ENCODE data around the gene TPI1.

GRCh38 chr12:6861391-6861790 lies 5.9 kb upstream of the TPI1 start:
- TF ChIP-seq CTCF (IDR thresholded peaks at IDR 0.05; ENCODE audit: extremely low read depth in 1 of 2, insufficient read depth in 1 of 2, low read depth in 1 of 2, low read length in 2 of 2), result no peak
- TF ChIP-seq POLR2AphosphoS5 (IDR thresholded peaks at IDR 0.05; ENCODE audit: insufficient read depth, low read depth, low read length), result no peak
- TF ChIP-seq, protein P1, sequence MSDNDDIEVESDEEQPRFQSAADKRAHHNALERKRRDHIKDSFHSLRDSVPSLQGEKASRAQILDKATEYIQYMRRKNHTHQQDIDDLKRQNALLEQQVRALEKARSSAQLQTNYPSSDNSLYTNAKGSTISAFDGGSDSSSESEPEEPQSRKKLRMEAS (IDR thresholded peaks at IDR 0.05; ENCODE audit: insufficient read depth, insufficient read length), result no peak
- no peak for TF ChIP-seq EZH2 (IDR thresholded peaks at IDR 0.05; ENCODE audit: borderline replicate concordance, low read depth, low read length, severe bottlenecking)
- TF ChIP-seq POLR2A (IDR thresholded peaks at IDR 0.05; ENCODE audit: low read depth, low read length), result no peak
